GM19395 (cell line): ENCODE data around the gene DNM3.
"Not testable (repeated sequence)": the region's sequence is repeated elsewhere in the genome, so short reads cannot be mapped to it uniquely, and the experiment has no call there.

Source experiments
- ATAC-seq: cut with Tn5 transposase; IDR thresholded peaks from one replicate; pipeline ENCODE4 v1.9.1; 2021; ENCODE audit warnings: mild to moderate bottlenecking, moderate library complexity; ENCODE audit not compliant: unreplicated experiment

DNM3 gene

GRCh38 chr1:172005856-172006255 lies 164.6 kb downstream of the DNM3 start:
- ATAC-seq: no peak

GRCh38 chr1:172006660-172007059 lies 165.4 kb downstream of the DNM3 start:
- no peak for ATAC-seq

- no peak for ATAC-seq
Observed at GRCh38 chr1:172018727-172019311, 177.5 kb downstream of the DNM3 start.

GRCh38 chr1:172019976-172020375 lies 178.7 kb downstream of the DNM3 start:
- ATAC-seq: no peak

GRCh38 chr1:172024516-172024915 lies 183.2 kb downstream of the DNM3 start:
- no peak for ATAC-seq

GRCh38 chr1:172024944-172025738 lies 183.8 kb downstream of the DNM3 start:
- not testable (repeated sequence) for ATAC-seq

GRCh38 chr1:172040466-172040865 lies 199.2 kb downstream of the DNM3 start:
- ATAC-seq: no peak

GRCh38 chr1:172041102-172041501 lies 199.8 kb downstream of the DNM3 start:
- no peak for ATAC-seq

GRCh38 chr1:172041742-172042141 lies 200.4 kb downstream of the DNM3 start:
- ATAC-seq: no peak

GRCh38 chr1:172043900-172044299 lies 202.6 kb downstream of the DNM3 start:
- ATAC-seq: no peak

- ATAC-seq: no peak
Observed at GRCh38 chr1:172051898-172052297, 210.6 kb downstream of the DNM3 start.

- ATAC-seq: no peak
Observed at GRCh38 chr1:172054172-172054571, 212.9 kb downstream of the DNM3 start.

GRCh38 chr1:172055816-172056419 lies 214.6 kb downstream of the DNM3 start:
- ATAC-seq: not testable (repeated sequence)

- no peak for ATAC-seq
Observed at GRCh38 chr1:172068334-172068733, 227.0 kb downstream of the DNM3 start.

GRCh38 chr1:172069051-172069450 lies 227.8 kb downstream of the DNM3 start:
- ATAC-seq: no peak

GRCh38 chr1:172069534-172069933 lies 228.2 kb downstream of the DNM3 start:
- ATAC-seq: no peak

- ATAC-seq: no peak
Observed at GRCh38 chr1:172070055-172070454, 228.8 kb downstream of the DNM3 start.

- no peak for ATAC-seq
Observed at GRCh38 chr1:172071746-172072145, 230.4 kb downstream of the DNM3 start.

GRCh38 chr1:172079859-172080258 lies 238.6 kb downstream of the DNM3 start:
- not testable (repeated sequence) for ATAC-seq

- ATAC-seq: no peak
Observed at GRCh38 chr1:172083191-172083590, 241.9 kb downstream of the DNM3 start.

- no peak for ATAC-seq
Observed at GRCh38 chr1:172084876-172085275, 243.6 kb downstream of the DNM3 start.

GRCh38 chr1:172085317-172085716 lies 244.0 kb downstream of the DNM3 start:
- ATAC-seq: no peak
